Cardiac fibroblast (primary cell): Measurements from ENCODE around the gene PARVA.
"Not testable (repeated sequence)": the region's sequence is repeated elsewhere in the genome, so short reads cannot be mapped to it uniquely, and the experiment has no call there.

Experiments used
- DNase-seq, 2 donors: peaks; one replicate each; pipeline versions ENCODE4 v3.0.0 to v3.0.0-alpha.2; 2010; ENCODE audit warnings: low read depth in 2 of 2
- H3K4me3 ChIP-seq, 2 donors: replicated peaks in 1 of 2; 1 replicate in 1 of 2; 2 replicates in 1 of 2; pipeline ENCODE4 v1.5.1; 2011; ENCODE audit warnings: low read depth in 2 of 2, low read length in 2 of 2, mild to moderate bottlenecking in 2 of 2, moderate library complexity in 1 of 2
- CTCF ChIP-seq: IDR thresholded peaks from one replicate; pipeline ENCODE4 v1.5.1; 2011; ENCODE audit warnings: low read depth, mild to moderate bottlenecking, low read length, inconsistent platforms

Gene PARVA

GRCh38 chr11:12518606-12519385 lies 141.4 kb downstream of the PARVA start:
- DNase-seq: no peak
- no peak overlapping the region for H3K4me3 ChIP-seq
- no peak for TF ChIP-seq CTCF

DNA sequence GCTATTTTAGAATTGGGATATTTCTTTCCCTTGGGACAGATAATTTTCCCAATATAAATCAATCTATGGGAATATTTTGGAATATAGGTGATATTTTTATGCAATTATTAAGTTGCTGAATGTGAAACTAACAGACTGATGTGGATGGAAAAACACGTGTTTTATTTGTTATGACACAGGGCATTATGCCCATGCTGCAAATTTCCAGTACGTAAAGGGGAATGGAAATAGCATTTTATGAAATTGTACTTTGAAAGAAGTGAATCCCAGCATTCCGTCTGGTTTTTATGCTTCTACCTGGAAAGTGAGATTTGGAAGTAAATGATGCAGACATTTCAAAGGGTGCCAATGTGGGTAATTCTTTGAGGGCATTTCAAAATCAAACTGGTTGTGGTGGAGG lies 142.7 kb downstream of the PARVA start:
- H3K4me3 ChIP-seq: no peak overlapping the region
- no peak for TF ChIP-seq CTCF
- no peak for DNase-seq

GRCh38 chr11:12520576-12520975 lies 143.2 kb downstream of the PARVA start:
- not testable (repeated sequence) for H3K4me3 ChIP-seq, DNase-seq

DNA sequence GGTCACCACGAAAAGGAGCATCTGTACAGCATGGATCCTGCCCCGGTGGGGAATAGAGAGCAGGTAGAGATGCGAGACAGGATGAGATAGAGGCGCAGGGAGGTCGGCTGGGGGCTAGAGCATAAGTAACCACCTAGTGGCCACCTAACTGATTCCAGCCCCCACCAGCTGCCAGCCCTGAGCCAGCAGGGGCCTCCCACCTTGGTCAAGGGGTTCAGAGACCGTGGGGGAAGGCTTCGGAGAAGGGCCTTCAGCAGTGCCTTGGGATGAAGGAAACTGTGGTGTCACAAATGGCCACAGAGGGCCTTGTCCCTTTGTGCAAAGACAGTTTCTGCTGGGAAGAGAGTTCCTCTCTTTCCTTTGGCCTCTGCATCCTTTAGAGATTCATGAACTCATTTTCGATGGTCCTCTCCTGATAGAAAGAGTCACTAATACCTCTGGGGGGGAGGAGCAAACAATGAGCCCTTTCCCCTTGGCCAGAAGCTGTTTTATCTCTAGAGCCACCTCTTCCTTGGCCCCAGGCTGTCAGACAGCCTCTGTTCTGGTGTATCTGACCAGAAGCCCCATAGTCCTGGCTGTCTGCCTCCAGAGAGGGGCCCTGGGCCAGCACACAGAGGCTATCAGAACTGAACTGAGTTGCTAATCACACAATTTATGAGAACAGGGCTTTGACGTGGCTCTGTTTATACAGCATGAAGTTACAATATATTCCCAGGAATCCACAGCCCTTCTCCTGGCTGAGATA lies 146.0 kb downstream of the PARVA start:
- no peak for TF ChIP-seq CTCF
- no peak overlapping the region for H3K4me3 ChIP-seq

GRCh38 chr11:12524865-12525264 lies 147.5 kb downstream of the PARVA start:
- DNase-seq: no peak
- no peak overlapping the region for H3K4me3 ChIP-seq
- TF ChIP-seq CTCF: no peak

More for the DNA sequence above, 146.0 kb downstream of the PARVA start:
- DNase-seq: no peak

- TF ChIP-seq CTCF: no peak
- no peak overlapping the region for H3K4me3 ChIP-seq
- DNase-seq: no peak
Measured at GRCh38 chr11:12525466-12526055, 148.2 kb downstream of the PARVA start.

- peak; percentile 65 to 76 for DNase-seq
- no peak overlapping the region for H3K4me3 ChIP-seq
- no peak for TF ChIP-seq CTCF
Measured at GRCh38 chr11:12526789-12527188, 149.4 kb downstream of the PARVA start.
